CD4-positive, alpha-beta memory T cell (primary cell): ENCODE data around the gene CCDC3. TPM values are rescaled to one million over a fixed set of nuclear protein-coding genes. Genes with fewer than 3 reads are reported as not detected.
"Not testable (repeated sequence)": the region's sequence is repeated elsewhere in the genome, so short reads cannot be mapped to it uniquely, and the experiment has no call there.

Source experiments
- CTCF ChIA-PET: fragments of 350-600 bp; sonication (Branson Sonifier 250); formaldehyde crosslinking; loops from one replicate; lab custom pipeline; 2021; ENCODE audit warnings: inconsistent platforms; ENCODE audit not compliant: partially characterized antibody; lab: Charles Lee
- POLR2A ChIA-PET: fragments of 350-600 bp; sonication (Branson Sonifier 250); formaldehyde crosslinking; loops from one replicate; lab custom pipeline; 2021; ENCODE audit not compliant: partially characterized antibody; lab: Charles Lee
- DNase-seq, 5 donors: peaks; one replicate each; pipeline versions ENCODE4 v3.0.0 to v3.0.0-alpha.2; 2020 to 2022; ENCODE audit warnings: mixed read lengths in 1 of 5
- H3K27ac ChIP-seq: one replicate; pipeline ENCODE4 v1.7.0; 2013; ENCODE audit warnings: low read depth, low read length
- H3K27me3 ChIP-seq: 2 replicates; pipeline ENCODE4 v1.7.0; 2013; ENCODE audit warnings: mild to moderate bottlenecking, low read length, moderate library complexity; ENCODE audit not compliant: insufficient read depth
- H3K36me3 ChIP-seq: 2 replicates; pipeline ENCODE4 v1.7.0; 2013; ENCODE audit warnings: mild to moderate bottlenecking, low read length, moderate library complexity; ENCODE audit not compliant: insufficient read depth
- H3K4me1 ChIP-seq: 2 replicates; pipeline ENCODE4 v1.7.0; 2013; ENCODE audit warnings: mild to moderate bottlenecking, low read length, moderate library complexity; ENCODE audit not compliant: insufficient read depth
- H3K4me3 ChIP-seq, 2 donors: one replicate each; pipeline ENCODE4 v1.7.0; 2013; ENCODE audit warnings: low read length in 2 of 2, mild to moderate bottlenecking in 1 of 2
- H3K9me3 ChIP-seq, 2 donors: one replicate each; pipeline ENCODE4 v1.7.0; 2013; ENCODE audit warnings: low read length in 2 of 2, control low read depth in 1 of 2; ENCODE audit not compliant: control insufficient read depth in 1 of 2
- H3K27ac Mint-ChIP-seq, 7 donors: one replicate each; pipeline ENCODE4 v1.8.0; 2020 to 2021; ENCODE audit warnings: mixed read lengths in 7 of 7, mild to moderate bottlenecking in 6 of 7, inconsistent platforms in 3 of 7, moderate library complexity in 3 of 7
- H3K27me3 Mint-ChIP-seq, 2 donors: one replicate each; pipeline ENCODE4 v1.8.0; 2020 to 2021; ENCODE audit warnings: mixed read lengths in 2 of 2
- H3K36me3 Mint-ChIP-seq, 2 donors: one replicate each; pipeline ENCODE4 v1.8.0; 2020 to 2021; ENCODE audit warnings: mixed read lengths in 2 of 2, inconsistent platforms in 1 of 2, mild to moderate bottlenecking in 1 of 2
- H3K4me1 Mint-ChIP-seq, 4 donors: one replicate each; pipeline ENCODE4 v1.8.0; 2020 to 2021; ENCODE audit warnings: mixed read lengths in 4 of 4, mild to moderate bottlenecking in 1 of 4
- H3K4me3 Mint-ChIP-seq, 8 donors: one replicate each; pipeline ENCODE4 v1.8.0; 2020 to 2021; ENCODE audit warnings: mixed read lengths in 8 of 8, mild to moderate bottlenecking in 7 of 8, moderate library complexity in 6 of 8, inconsistent platforms in 3 of 8
- H3K9me3 Mint-ChIP-seq, 8 donors: one replicate each; pipeline ENCODE4 v1.8.0; 2020 to 2021; ENCODE audit warnings: mixed read lengths in 8 of 8, mild to moderate bottlenecking in 5 of 8, inconsistent platforms in 3 of 8, moderate library complexity in 1 of 8
- intact Hi-C: fragments of 100-400 bp; cut with micrococcal nuclease; formaldehyde crosslinking; loops from one replicate; pipeline ENCODE4 v1.15.1; 2023
- polyA plus RNA-seq, 2 donors: library from polyadenylated mRNA; unstranded; fragments of 300-500 nt; fragmentation: Illumina TruSeq; gene quantifications; one replicate each; pipeline ENCODE4 v1.2.3, GENCODE V29; 2021
- total RNA-seq, 2 experiments: library from RNA; stranded (reverse); gene quantifications; one replicate each; pipeline ENCODE4 v1.2.3, GENCODE V29; 2021

The CCDC3 gene
- total and polyA plus RNA-seq, 4 experiments from 2014 or later: not detected

DNA sequence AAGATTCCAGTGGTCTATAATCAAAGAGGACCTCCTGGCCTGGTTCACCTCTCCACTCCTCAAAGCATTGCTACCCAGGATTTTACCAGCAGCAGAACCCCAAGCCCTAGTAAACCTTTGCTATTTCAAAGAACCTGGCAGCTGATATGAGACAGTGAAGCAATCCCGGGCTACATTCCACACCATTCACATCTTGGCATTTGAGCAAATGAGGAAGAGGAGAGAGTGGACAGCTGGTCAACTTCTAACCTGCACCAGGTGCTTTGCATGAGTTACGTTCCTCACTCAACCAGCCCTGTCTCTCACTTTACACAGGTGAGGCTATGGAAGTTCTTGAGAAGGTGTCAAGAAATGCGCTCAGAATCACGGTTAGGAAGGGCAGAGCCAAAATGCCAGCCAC is 1.1 kb downstream of the CCDC3 start:
- peaks cover 0 to 3% (median 0%) of the 10 kb centered on the region in 8 donors for H3K9me3 Mint-ChIP-seq
- ChIA-PET CTCF (no interaction called here), POLR2A (no interaction called here)
- H3K27me3 ChIP-seq: peaks cover 10% of the 10 kb centered on the region
- peaks cover 42 to 49% of the 10 kb centered on the region in 2 donors for H3K27me3 Mint-ChIP-seq
- intact Hi-C loops: no loop called here
- no peak for DNase-seq
- H3K4me1 ChIP-seq: no peaks in the 10 kb centered on the region
- H3K4me3 ChIP-seq: no peak overlapping the region
- H3K36me3 ChIP-seq: no peaks in the 10 kb centered on the region
- no peak overlapping the region for H3K27ac Mint-ChIP-seq
- peak overlapping the region in 5 of 8 donors; percentile 10 to 54 (median 35) for H3K4me3 Mint-ChIP-seq
- H3K9me3 ChIP-seq: no peaks in the 10 kb centered on the region
- peaks cover 3 to 10% (median 6%) of the 10 kb centered on the region in 4 donors for H3K4me1 Mint-ChIP-seq
- H3K27ac ChIP-seq: no peak overlapping the region
- H3K36me3 Mint-ChIP-seq: no peaks in the 10 kb centered on the region

- peaks cover 0 to 3% (median 0%) of the 10 kb centered on the region in 8 donors for H3K9me3 Mint-ChIP-seq
- H3K27me3 Mint-ChIP-seq: peaks cover 42 to 47% of the 10 kb centered on the region in 2 donors
- CTCF ChIA-PET: no interaction called here
These were observed 1.7 kb downstream of the CCDC3 start for GRCh38 chr10:12999849-13000248.

DNA sequence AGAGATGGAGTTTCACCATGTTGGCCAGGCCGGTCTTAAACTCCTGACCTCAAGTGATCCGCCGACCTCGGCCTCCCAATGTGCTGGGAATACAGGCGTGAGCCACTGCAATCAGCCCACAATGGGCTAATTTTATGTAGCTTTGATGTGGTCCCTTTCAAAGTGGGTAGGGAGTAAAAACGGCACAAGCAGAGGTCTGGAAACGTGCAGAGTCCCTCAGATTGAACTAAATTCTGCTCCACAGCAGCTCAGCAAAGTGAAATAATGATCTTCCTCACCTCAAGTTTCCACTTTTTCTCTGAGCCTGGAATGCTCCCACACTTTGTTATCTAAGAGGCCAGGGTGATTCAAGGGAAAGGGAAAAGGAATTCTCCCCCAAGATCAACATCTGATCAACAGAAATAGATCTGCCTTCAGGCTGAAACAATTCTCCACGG is 6.1 kb downstream of the CCDC3 start:
- Mint-ChIP-seq H3K4me3 (no peak overlapping the region), H3K4me1 (peaks cover 0 to 4% (median 2%) of the 10 kb centered on the region in 4 donors), H3K36me3 (no peaks in the 10 kb centered on the region), H3K9me3 (peaks cover 0 to 3% (median 0%) of the 10 kb centered on the region in 8 donors), H3K27ac (no peak overlapping the region), H3K27me3 (peaks cover 29 to 30% of the 10 kb centered on the region in 2 donors)
- ChIA-PET CTCF (no interaction called here), POLR2A (no interaction called here)
- no peak overlapping the region for H3K4me3 ChIP-seq
- no peaks in the 10 kb centered on the region for H3K4me1 ChIP-seq
- peaks cover 4% of the 10 kb centered on the region for H3K27me3 ChIP-seq
- H3K27ac ChIP-seq: no peak overlapping the region
- no peaks in the 10 kb centered on the region for H3K9me3 ChIP-seq
- DNase-seq: no peak
- H3K36me3 ChIP-seq: no peaks in the 10 kb centered on the region
- intact Hi-C loops: no loop called here

More at GRCh38 chr10:12999849-13000248, 1.7 kb downstream of the CCDC3 start:
- peaks cover 10% of the 10 kb centered on the region for H3K27me3 ChIP-seq
- H3K27ac Mint-ChIP-seq: no peak overlapping the region
- DNase-seq: no peak
- intact Hi-C loops: no loop called here
- POLR2A ChIA-PET: no interaction called here
- H3K4me3 Mint-ChIP-seq: no peak overlapping the region
- H3K9me3 ChIP-seq: no peaks in the 10 kb centered on the region
- H3K36me3 Mint-ChIP-seq: no peaks in the 10 kb centered on the region
- no peaks in the 10 kb centered on the region for H3K36me3 ChIP-seq
- H3K27ac ChIP-seq: no peak overlapping the region
- H3K4me1 Mint-ChIP-seq: peaks cover 3 to 10% (median 6%) of the 10 kb centered on the region in 4 donors
- H3K4me1 ChIP-seq: no peaks in the 10 kb centered on the region
- no peak overlapping the region for H3K4me3 ChIP-seq

DNA sequence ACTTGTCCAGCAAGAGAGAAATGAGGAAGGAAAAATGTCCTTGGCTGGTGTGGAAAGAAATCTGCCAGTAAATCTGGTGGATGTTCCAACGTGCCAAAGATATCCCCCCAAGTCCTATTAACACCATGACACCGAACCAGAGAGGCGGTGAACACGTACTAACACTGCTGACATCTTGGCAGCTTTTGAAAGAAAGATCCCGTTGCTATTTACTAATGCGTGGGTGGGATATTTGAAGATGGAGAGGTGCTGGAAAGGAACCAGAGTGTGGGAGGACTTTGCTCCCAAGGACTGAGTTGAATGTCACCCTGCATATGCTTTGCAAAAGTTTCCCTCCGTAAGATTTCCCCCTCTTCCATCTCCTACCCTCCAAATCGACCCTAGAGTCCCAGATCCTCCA is 7.9 kb downstream of the CCDC3 start:
- H3K4me1 Mint-ChIP-seq: no peaks in the 10 kb centered on the region
- no peaks in the 10 kb centered on the region for H3K36me3 ChIP-seq

DNA sequence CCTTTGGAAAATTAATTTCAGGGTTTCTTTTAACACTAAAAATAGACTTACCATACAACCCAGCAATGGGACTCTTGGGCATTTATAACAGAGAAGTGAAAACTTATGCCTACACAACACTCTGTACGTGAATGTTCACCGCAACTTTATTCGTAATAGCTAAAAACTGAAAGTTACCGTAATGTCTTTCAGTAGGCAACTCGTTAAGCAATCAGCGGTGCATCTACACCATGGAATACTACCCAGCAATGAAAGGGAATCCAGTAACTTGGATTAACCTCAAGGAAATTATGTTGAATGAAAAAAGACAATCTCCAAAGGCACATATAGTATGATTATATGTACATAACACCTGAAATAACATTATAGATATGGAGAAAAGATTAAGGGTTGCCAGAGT is 16.2 kb downstream of the CCDC3 start:
- H3K9me3 ChIP-seq: no peaks in the 10 kb centered on the region
- no peak overlapping the region for H3K4me3 Mint-ChIP-seq
- no peak overlapping the region for H3K27ac ChIP-seq
- no peaks in the 10 kb centered on the region for H3K36me3 Mint-ChIP-seq
- intact Hi-C loops: no loop called here
- CTCF ChIA-PET: no interaction called here
- DNase-seq: no peak
- POLR2A ChIA-PET: no interaction called here
- no peak overlapping the region for H3K4me3 ChIP-seq
- H3K36me3 ChIP-seq: no peaks in the 10 kb centered on the region
- H3K27me3 Mint-ChIP-seq: peaks cover 2 to 3% of the 10 kb centered on the region in 2 donors
- H3K9me3 Mint-ChIP-seq: peaks cover 0 to 11% (median 2%) of the 10 kb centered on the region in 8 donors
- H3K4me1 Mint-ChIP-seq: no peaks in the 10 kb centered on the region
- H3K4me1 ChIP-seq: no peaks in the 10 kb centered on the region
- no peaks in the 10 kb centered on the region for H3K27me3 ChIP-seq
- no peak overlapping the region for H3K27ac Mint-ChIP-seq

More for the DNA sequence above, 7.9 kb downstream of the CCDC3 start:
- H3K9me3 Mint-ChIP-seq: peaks cover 0 to 3% (median 0%) of the 10 kb centered on the region in 8 donors
- H3K4me3 Mint-ChIP-seq: no peak overlapping the region
- H3K36me3 Mint-ChIP-seq: no peaks in the 10 kb centered on the region
- ChIA-PET POLR2A (no interaction called here), CTCF (no interaction called here)
- intact Hi-C loops: no loop called here
- Histone ChIP-seq H3K27ac (no peak overlapping the region), H3K4me3 (no peak overlapping the region), H3K27me3 (no peaks in the 10 kb centered on the region), H3K4me1 (no peaks in the 10 kb centered on the region), H3K9me3 (no peaks in the 10 kb centered on the region)
- peaks cover 19% of the 10 kb centered on the region in 2 donors for H3K27me3 Mint-ChIP-seq
- DNase-seq: no peak
- H3K27ac Mint-ChIP-seq: no peak overlapping the region

DNA sequence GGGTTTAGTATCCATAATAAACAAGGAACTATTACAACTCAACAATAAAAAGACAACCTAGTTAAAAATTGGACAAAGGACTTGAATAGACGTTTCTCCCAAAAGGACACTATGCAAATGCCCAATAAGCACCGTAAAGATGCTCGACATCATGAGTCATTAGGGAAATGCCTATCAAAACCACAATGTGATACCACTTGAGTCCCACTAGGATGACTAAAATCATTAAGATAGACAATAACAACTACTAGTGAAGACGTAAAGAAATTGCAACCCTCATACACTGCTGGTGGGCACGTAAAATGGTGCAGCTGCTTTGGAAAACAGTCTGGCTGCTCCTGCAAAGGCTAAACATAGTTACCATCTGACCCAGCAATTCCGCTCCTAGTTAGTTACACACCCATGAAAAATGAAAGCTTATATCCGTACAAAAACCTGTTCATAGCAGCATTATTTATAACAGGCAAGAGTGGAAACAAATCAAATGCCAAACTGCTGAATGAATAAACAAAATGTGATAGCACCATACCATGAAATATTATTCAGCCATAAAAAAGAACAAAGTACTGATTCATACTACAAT is 17.3 kb downstream of the CCDC3 start:
- Mint-ChIP-seq H3K4me3 (no peak overlapping the region), H3K9me3 (peaks cover 0 to 11% (median 2%) of the 10 kb centered on the region in 8 donors), H3K27ac (no peak overlapping the region), H3K4me1 (no peaks in the 10 kb centered on the region), H3K27me3 (peaks cover 3% of the 10 kb centered on the region in 2 donors), H3K36me3 (no peaks in the 10 kb centered on the region)
- Histone ChIP-seq H3K27me3 (no peaks in the 10 kb centered on the region), H3K27ac (no peak overlapping the region), H3K4me3 (no peak overlapping the region), H3K4me1 (no peaks in the 10 kb centered on the region), H3K9me3 (no peaks in the 10 kb centered on the region), H3K36me3 (no peaks in the 10 kb centered on the region)
- ChIA-PET POLR2A (no interaction called here), CTCF (no interaction called here)
- DNase-seq: no peak
- intact Hi-C loops: no loop called here

GRCh38 chr10:12983568-12983967 is 17.9 kb downstream of the CCDC3 start:
- DNase-seq, H3K4me3 Mint-ChIP-seq, H3K36me3 Mint-ChIP-seq, H3K4me1 ChIP-seq, H3K27ac Mint-ChIP-seq, H3K36me3 ChIP-seq, CTCF ChIA-PET, H3K9me3 ChIP-seq, H3K4me1 Mint-ChIP-seq, intact Hi-C loops, H3K27me3 ChIP-seq, H3K27ac ChIP-seq, H3K4me3 ChIP-seq, POLR2A ChIA-PET, H3K27me3 Mint-ChIP-seq: not testable (repeated sequence)
- peaks cover 0 to 11% (median 2%) of the 10 kb centered on the region in 8 donors for H3K9me3 Mint-ChIP-seq
